ENCODE results near the gene CDC42EP5. TPM values are rescaled to one million over a fixed set of nuclear protein-coding genes. Genes with fewer than 3 reads are reported as not detected.
A peak's percentile ranks its signal among the peaks of the same experiment; 100 is the strongest.

The CDC42EP5 gene
- total RNA-seq, 1 donor from 2014 or later: 33.4 TPM

GRCh38 chr19:54461210-54461609, 11.9 kb downstream of the CDC42EP5 start:
- Histone ChIP-seq H3K4me3 (no peak overlapping the region), H3K27me3 (no peaks in the 10 kb centered on the region), H3K36me3 (peaks cover 0 to 59% of the 10 kb centered on the region in 2 donors), H3K4me1 (peaks cover 32% of the 10 kb centered on the region), H3K27ac (no peak overlapping the region), H3K9me3 (no peaks in the 10 kb centered on the region)
- intact Hi-C loops (cut with DNase I): no loop called here
- DNase-seq (ENCODE audit: extremely low spot score in 2 of 2): no peak
- TF ChIP-seq POLR2A (IDR thresholded peaks at IDR 0.05): no peak
- TF ChIP-seq POLR2AphosphoS5 (IDR thresholded peaks at IDR 0.05; ENCODE audit: insufficient read depth in 1 of 2, low read depth in 1 of 2): no peak
- TF ChIP-seq CTCF (IDR thresholded peaks at IDR 0.05): no peak

- Histone ChIP-seq H3K27ac (no peak overlapping the region), H3K27me3 (no peaks in the 10 kb centered on the region), H3K36me3 (peaks cover 0 to 67% of the 10 kb centered on the region in 2 donors), H3K4me1 (peaks cover 32% of the 10 kb centered on the region), H3K4me3 (no peak overlapping the region), H3K9me3 (no peaks in the 10 kb centered on the region)
- intact Hi-C loops (cut with DNase I): no loop called here
- TF ChIP-seq CTCF (IDR thresholded peaks at IDR 0.05): no peak
- no peak for TF ChIP-seq POLR2A (IDR thresholded peaks at IDR 0.05)
- TF ChIP-seq POLR2AphosphoS5 (IDR thresholded peaks at IDR 0.05; ENCODE audit: insufficient read depth in 1 of 2, low read depth in 1 of 2): no peak
- DNase-seq (ENCODE audit: extremely low spot score in 2 of 2): no peak
Observed at GRCh38 chr19:54460230-54461005, 12.7 kb downstream of the CDC42EP5 start.

- intact Hi-C loops (cut with DNase I): no loop called here
Observed at GRCh38 chr19:54459282-54460229, 13.5 kb downstream of the CDC42EP5 start.

GRCh38 chr19:54458648-54459281, 14.3 kb downstream of the CDC42EP5 start:
- no peaks in the 10 kb centered on the region for H3K9me3 ChIP-seq
- TF ChIP-seq POLR2AphosphoS5 (IDR thresholded peaks at IDR 0.05; ENCODE audit: insufficient read depth in 1 of 2, low read depth in 1 of 2) (no peak), POLR2A (IDR thresholded peaks at IDR 0.05) (no peak), CTCF (IDR thresholded peaks at IDR 0.05) (no peak)
- no peak overlapping the region for H3K4me3 ChIP-seq
- H3K27me3 ChIP-seq: no peaks in the 10 kb centered on the region
- peaks cover 4 to 84% of the 10 kb centered on the region in 2 donors for H3K36me3 ChIP-seq
- peaks cover 21% of the 10 kb centered on the region for H3K4me1 ChIP-seq
- intact Hi-C loops (cut with DNase I): no loop called here
- no peak overlapping the region for H3K27ac ChIP-seq
- peak in 1 of 2 donors; percentile 79 for DNase-seq (ENCODE audit: extremely low spot score in 2 of 2)

More at GRCh38 chr19:54459282-54460229, 13.5 kb downstream of the CDC42EP5 start:
- Histone ChIP-seq H3K36me3 (peaks cover 0 to 76% of the 10 kb centered on the region in 2 donors), H3K4me1 (peaks cover 29% of the 10 kb centered on the region), H3K9me3 (no peaks in the 10 kb centered on the region), H3K27me3 (no peaks in the 10 kb centered on the region), H3K27ac (no peak overlapping the region), H3K4me3 (no peak overlapping the region)
- no peak for DNase-seq (ENCODE audit: extremely low spot score in 2 of 2)
- no peak for TF ChIP-seq CTCF (IDR thresholded peaks at IDR 0.05)
- no peak for TF ChIP-seq POLR2A (IDR thresholded peaks at IDR 0.05)
- TF ChIP-seq POLR2AphosphoS5 (IDR thresholded peaks at IDR 0.05; ENCODE audit: insufficient read depth in 1 of 2, low read depth in 1 of 2): no peak

Measured in vagina (tissue), 2 donors.